Stimulated activated naive CD4-positive, alpha-beta T cell (primary cell): ENCODE measurements around the gene NIPBL.
"Not testable (repeated sequence)": the region's sequence is repeated elsewhere in the genome, so short reads cannot be mapped to it uniquely, and the experiment has no call there.

ENCODE experiments used
- DNase-seq, 6 experiments: peaks; one replicate each; lab custom pipeline; 2025; lab: John Stamatoyannopoulos, UW

NIPBL gene

GRCh38 chr5:37088009-37088408 is 211.4 kb downstream of the NIPBL start:
- no peak for DNase-seq

- no peak for DNase-seq
Observed at GRCh38 chr5:37090123-37090726, 213.7 kb downstream of the NIPBL start.

- no peak for DNase-seq
Observed at GRCh38 chr5:37090781-37091180, 214.2 kb downstream of the NIPBL start.

GRCh38 chr5:37093795-37094194 is 217.2 kb downstream of the NIPBL start:
- not testable (repeated sequence) for DNase-seq

- DNase-seq: not testable (repeated sequence)
Observed at GRCh38 chr5:37099267-37099666, 222.7 kb downstream of the NIPBL start.

GRCh38 chr5:37103302-37103701 is 226.7 kb downstream of the NIPBL start:
- DNase-seq: no peak

GRCh38 chr5:37109338-37109737 is 232.8 kb downstream of the NIPBL start:
- DNase-seq: no peak

GRCh38 chr5:37110135-37110534 is 233.6 kb downstream of the NIPBL start:
- peak in 1 of 6 experiments; percentile 5 for DNase-seq

GRCh38 chr5:37111426-37112382 is 235.1 kb downstream of the NIPBL start:
- peak in 3 of 6 experiments; percentile 47 to 66 (median 65) for DNase-seq

- no peak for DNase-seq
Observed at GRCh38 chr5:37112383-37112991, 235.9 kb downstream of the NIPBL start.
